Measurements from ENCODE around the gene TLCD4.
A peak's percentile ranks its signal among the peaks of the same experiment; 100 is the strongest.

TLCD4 gene

GRCh38 chr1:95095833-95096217 is 21.3 kb upstream of the TLCD4 start:
- no peak for DNase-seq (ENCODE audit: low spot score)

- DNase-seq (ENCODE audit: low spot score), result no peak
These were observed 20.8 kb upstream of the TLCD4 start for GRCh38 chr1:95096218-95096841.

- DNase-seq (ENCODE audit: low spot score), result no peak
These were observed 19.7 kb upstream of the TLCD4 start for GRCh38 chr1:95097426-95097825.

GRCh38 chr1:95098196-95098595 is 19.0 kb upstream of the TLCD4 start:
- no peak for DNase-seq (ENCODE audit: low spot score)

- DNase-seq (ENCODE audit: low spot score), result no peak
These were observed 8.4 kb upstream of the TLCD4 start for GRCh38 chr1:95108792-95109191.

- DNase-seq (ENCODE audit: low spot score), result no peak
These were observed 6.1 kb upstream of the TLCD4 start for GRCh38 chr1:95111014-95111413.

- DNase-seq (ENCODE audit: low spot score), result no peak
These were observed 3.5 kb upstream of the TLCD4 start for GRCh38 chr1:95113684-95114083.

- DNase-seq (ENCODE audit: low spot score), result no peak
These were observed 1.4 kb upstream of the TLCD4 start for GRCh38 chr1:95115708-95116137.

GRCh38 chr1:95116580-95117206 is 462 bp upstream of the TLCD4 start:
- peak; percentile 14 for DNase-seq (ENCODE audit: low spot score)

GRCh38 chr1:95118067-95118499 is 928 bp downstream of the TLCD4 start:
- DNase-seq (ENCODE audit: low spot score), result no peak

- DNase-seq (ENCODE audit: low spot score), result no peak
These were observed 1.6 kb downstream of the TLCD4 start for GRCh38 chr1:95118710-95119109.

GRCh38 chr1:95119273-95119672 is 2.1 kb downstream of the TLCD4 start:
- no peak for DNase-seq (ENCODE audit: low spot score)

GRCh38 chr1:95122151-95122697 is 5.1 kb downstream of the TLCD4 start:
- no peak for DNase-seq (ENCODE audit: low spot score)

GRCh38 chr1:95124342-95124741 is 7.2 kb downstream of the TLCD4 start:
- DNase-seq (ENCODE audit: low spot score), result no peak

- DNase-seq (ENCODE audit: low spot score), result no peak
These were observed 9.2 kb downstream of the TLCD4 start for GRCh38 chr1:95126366-95126765.

GRCh38 chr1:95126846-95127245 is 9.7 kb downstream of the TLCD4 start:
- DNase-seq (ENCODE audit: low spot score), result no peak

GRCh38 chr1:95127380-95127779 is 10.2 kb downstream of the TLCD4 start:
- no peak for DNase-seq (ENCODE audit: low spot score)

- no peak for DNase-seq (ENCODE audit: low spot score)
These were observed 15.6 kb downstream of the TLCD4 start for GRCh38 chr1:95132762-95133161.

GRCh38 chr1:95133687-95134086 is 16.5 kb downstream of the TLCD4 start:
- no peak for DNase-seq (ENCODE audit: low spot score)

GRCh38 chr1:95138223-95138622 is 21.1 kb downstream of the TLCD4 start:
- DNase-seq (ENCODE audit: low spot score), result no peak

GRCh38 chr1:95139039-95139438 is 21.9 kb downstream of the TLCD4 start:
- DNase-seq (ENCODE audit: low spot score), result no peak

GRCh38 chr1:95140791-95141190 is 23.6 kb downstream of the TLCD4 start:
- no peak for DNase-seq (ENCODE audit: low spot score)

GRCh38 chr1:95145493-95145892 is 28.3 kb downstream of the TLCD4 start:
- DNase-seq (ENCODE audit: low spot score), result no peak

- DNase-seq (ENCODE audit: low spot score), result no peak
These were observed 29.5 kb downstream of the TLCD4 start for GRCh38 chr1:95146637-95147036.

Measured in hepatic stellate cell (primary cell).